ENCODE measurements around the gene CDK11B.
"Not testable (repeated sequence)": the region's sequence is repeated elsewhere in the genome, so short reads cannot be mapped to it uniquely, and the experiment has no call there.

Gene CDK11B

GRCh38 chr1:1680912-1681273 lies 22.1 kb upstream of the CDK11B start:
- no peak for FAIRE-seq

GRCh38 chr1:1680031-1680911 lies 21.5 kb upstream of the CDK11B start:
- FAIRE-seq = no peak

GRCh38 chr1:1678581-1679380 lies 20.0 kb upstream of the CDK11B start:
- no peak for FAIRE-seq

- no peak for FAIRE-seq
Observed at GRCh38 chr1:1677718-1678580, 19.1 kb upstream of the CDK11B start.

GRCh38 chr1:1676087-1676486 lies 17.3 kb upstream of the CDK11B start:
- not testable (repeated sequence) for FAIRE-seq

- FAIRE-seq = not testable (repeated sequence)
Observed at GRCh38 chr1:1675218-1675617, 16.4 kb upstream of the CDK11B start.

- FAIRE-seq = not testable (repeated sequence)
Observed at GRCh38 chr1:1674806-1675205, 16.0 kb upstream of the CDK11B start.

GRCh38 chr1:1672181-1672965 lies 13.6 kb upstream of the CDK11B start:
- no peak for FAIRE-seq

GRCh38 chr1:1671365-1672119 lies 12.7 kb upstream of the CDK11B start:
- FAIRE-seq = no peak

GRCh38 chr1:1670866-1671265 lies 12.1 kb upstream of the CDK11B start:
- no peak for FAIRE-seq

- no peak for FAIRE-seq
Observed at GRCh38 chr1:1669468-1670440, 10.9 kb upstream of the CDK11B start.

GRCh38 chr1:1666526-1666925 lies 7.7 kb upstream of the CDK11B start:
- no peak for FAIRE-seq

- FAIRE-seq = no peak
Observed at GRCh38 chr1:1665815-1666251, 7.0 kb upstream of the CDK11B start.

- no peak for FAIRE-seq
Observed at GRCh38 chr1:1664941-1665814, 6.4 kb upstream of the CDK11B start.

- FAIRE-seq = not testable (repeated sequence)
Observed at GRCh38 chr1:1664318-1664717, 5.5 kb upstream of the CDK11B start.

- not testable (repeated sequence) for FAIRE-seq
Observed at GRCh38 chr1:1662830-1663560, 4.2 kb upstream of the CDK11B start.

GRCh38 chr1:1662392-1662791 lies 3.6 kb upstream of the CDK11B start:
- not testable (repeated sequence) for FAIRE-seq

- not testable (repeated sequence) for FAIRE-seq
Observed at GRCh38 chr1:1648265-1648664, 10.5 kb downstream of the CDK11B start.

Data from G401.6 (cell line).